IPS-18c (cell line): Measurements from ENCODE around the gene CUZD1.
"Not testable (repeated sequence)": the region's sequence is repeated elsewhere in the genome, so short reads cannot be mapped to it uniquely, and the experiment has no call there.

Experiments used
- H3K4me3 ChIP-seq: 2 replicates; pipeline ENCODE4 v1.7.0; 2013; ENCODE audit warnings: low read depth, mild to moderate bottlenecking, low read length, moderate library complexity; ENCODE audit not compliant: insufficient read depth
- H3K9me3 ChIP-seq: one replicate; pipeline ENCODE4 v1.6.1; 2013; ENCODE audit warnings: mild to moderate bottlenecking, low read length, moderate library complexity; ENCODE audit not compliant: control insufficient read depth, insufficient read depth

CUZD1 gene

GRCh38 chr10:122863216-122864193 is 17.8 kb upstream of the CUZD1 start:
- no peak overlapping the region for H3K4me3 ChIP-seq
- H3K9me3 ChIP-seq, result peaks cover 8% of the 10 kb centered on the region

GRCh38 chr10:122861711-122862161 is 16.1 kb upstream of the CUZD1 start:
- peaks cover 3% of the 10 kb centered on the region for H3K9me3 ChIP-seq
- no peak overlapping the region for H3K4me3 ChIP-seq

GRCh38 chr10:122859527-122859926 is 13.9 kb upstream of the CUZD1 start:
- H3K4me3 ChIP-seq, result no peak overlapping the region
- no peaks in the 10 kb centered on the region for H3K9me3 ChIP-seq

- H3K9me3 ChIP-seq, H3K4me3 ChIP-seq: not testable (repeated sequence)
Observed at GRCh38 chr10:122858042-122858441, 12.4 kb upstream of the CUZD1 start.

DNA sequence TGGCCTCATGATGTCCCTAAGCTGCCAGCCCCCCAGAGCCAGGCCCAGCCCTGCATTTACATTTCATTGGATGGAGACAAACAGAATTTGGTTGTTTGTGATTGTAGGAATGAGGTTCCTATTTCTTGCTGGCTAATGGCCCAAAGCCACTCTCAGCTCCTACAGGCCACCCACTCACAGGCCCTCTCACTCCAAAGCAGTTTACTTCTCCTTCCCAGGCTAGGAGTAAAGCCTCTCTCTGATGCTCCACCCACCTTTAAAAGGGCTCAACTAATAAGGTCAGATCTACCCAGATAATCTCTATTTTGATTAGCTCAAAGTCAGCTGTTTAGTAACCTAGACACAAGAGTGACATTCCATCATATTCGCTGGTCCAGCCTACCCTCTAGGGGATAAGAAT is 11.2 kb upstream of the CUZD1 start:
- no peak overlapping the region for H3K4me3 ChIP-seq
- H3K9me3 ChIP-seq, result no peaks in the 10 kb centered on the region

DNA sequence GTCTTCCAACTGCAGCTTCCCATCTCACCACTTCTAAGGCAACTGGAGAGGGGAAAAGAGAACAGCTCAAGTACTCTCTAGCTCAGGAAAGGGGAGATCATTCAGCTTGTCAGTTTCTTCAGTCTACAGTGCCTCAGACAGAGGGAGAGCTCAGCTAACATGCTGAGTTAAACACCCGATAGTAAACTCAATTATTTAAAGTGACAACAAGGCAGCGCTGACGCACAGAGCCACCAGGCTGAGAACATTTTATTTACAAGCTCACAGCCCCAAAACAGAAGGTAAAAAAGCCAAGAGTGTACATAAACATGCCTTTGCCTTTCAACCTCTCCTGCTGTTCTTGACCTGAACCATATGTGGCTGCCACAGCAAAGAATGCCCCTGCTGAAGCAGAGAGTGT is 10.1 kb upstream of the CUZD1 start:
- no peaks in the 10 kb centered on the region for H3K9me3 ChIP-seq
- no peak overlapping the region for H3K4me3 ChIP-seq

DNA sequence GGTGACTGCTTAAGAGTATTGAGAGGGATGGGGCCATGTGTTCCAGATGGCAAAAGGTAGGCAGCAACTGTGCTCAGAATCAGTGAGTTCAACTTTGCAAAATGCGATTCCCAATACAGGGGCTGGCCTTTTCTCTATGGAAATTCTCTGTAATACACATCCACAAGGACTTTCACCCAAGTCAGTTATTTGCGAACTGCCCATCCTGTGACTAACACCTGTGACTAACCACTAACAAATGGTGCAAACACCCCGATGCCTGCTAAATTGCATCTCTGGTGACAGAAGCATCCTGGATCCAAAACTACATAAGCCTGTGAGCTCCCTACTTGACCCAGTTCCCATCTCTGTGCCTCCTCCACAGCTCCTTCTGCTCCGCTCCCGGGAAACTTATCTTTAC is 9.0 kb upstream of the CUZD1 start:
- H3K4me3 ChIP-seq, result no peak overlapping the region
- H3K9me3 ChIP-seq, result no peaks in the 10 kb centered on the region

DNA sequence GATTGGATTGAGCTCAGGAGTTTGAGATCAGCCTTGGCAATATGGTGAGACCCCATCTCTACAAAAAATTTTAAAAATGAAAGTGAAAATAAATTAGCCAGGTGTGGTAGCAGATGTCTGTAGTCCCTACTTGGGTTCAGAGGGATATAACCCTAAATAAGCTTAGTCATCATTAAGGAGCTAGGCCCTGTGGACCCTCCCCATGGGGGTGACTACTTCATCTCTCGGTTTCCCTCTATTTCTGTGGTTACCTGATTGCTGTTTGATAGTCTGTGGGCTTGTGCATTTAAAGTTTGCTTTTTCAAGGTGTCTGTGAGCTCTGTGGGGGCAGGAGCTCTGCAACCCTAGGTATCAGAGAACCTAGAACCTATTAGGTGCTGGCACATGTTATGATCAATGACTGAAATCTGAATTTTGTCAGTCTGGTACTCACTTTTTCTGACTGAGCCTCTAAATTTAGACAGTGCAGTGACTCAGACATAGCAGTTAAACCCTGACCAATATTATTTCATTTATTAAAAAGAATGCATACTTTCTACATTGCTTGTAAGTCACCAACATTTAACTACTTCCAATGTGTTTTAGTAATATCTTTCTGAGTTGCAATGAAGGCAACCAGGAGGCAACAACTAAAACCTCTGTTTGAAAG is 8.1 kb upstream of the CUZD1 start:
- no peaks in the 10 kb centered on the region for H3K9me3 ChIP-seq
- no peak overlapping the region for H3K4me3 ChIP-seq

- H3K4me3 ChIP-seq, result no peak overlapping the region
Observed at GRCh38 chr10:122852261-122852660, 6.6 kb upstream of the CUZD1 start.

GRCh38 chr10:122850705-122851640 is 5.3 kb upstream of the CUZD1 start:
- Histone ChIP-seq H3K9me3 (no peaks in the 10 kb centered on the region), H3K4me3 (no peak overlapping the region)

More at GRCh38 chr10:122852261-122852660, 6.6 kb upstream of the CUZD1 start:
- no peaks in the 10 kb centered on the region for H3K9me3 ChIP-seq

DNA sequence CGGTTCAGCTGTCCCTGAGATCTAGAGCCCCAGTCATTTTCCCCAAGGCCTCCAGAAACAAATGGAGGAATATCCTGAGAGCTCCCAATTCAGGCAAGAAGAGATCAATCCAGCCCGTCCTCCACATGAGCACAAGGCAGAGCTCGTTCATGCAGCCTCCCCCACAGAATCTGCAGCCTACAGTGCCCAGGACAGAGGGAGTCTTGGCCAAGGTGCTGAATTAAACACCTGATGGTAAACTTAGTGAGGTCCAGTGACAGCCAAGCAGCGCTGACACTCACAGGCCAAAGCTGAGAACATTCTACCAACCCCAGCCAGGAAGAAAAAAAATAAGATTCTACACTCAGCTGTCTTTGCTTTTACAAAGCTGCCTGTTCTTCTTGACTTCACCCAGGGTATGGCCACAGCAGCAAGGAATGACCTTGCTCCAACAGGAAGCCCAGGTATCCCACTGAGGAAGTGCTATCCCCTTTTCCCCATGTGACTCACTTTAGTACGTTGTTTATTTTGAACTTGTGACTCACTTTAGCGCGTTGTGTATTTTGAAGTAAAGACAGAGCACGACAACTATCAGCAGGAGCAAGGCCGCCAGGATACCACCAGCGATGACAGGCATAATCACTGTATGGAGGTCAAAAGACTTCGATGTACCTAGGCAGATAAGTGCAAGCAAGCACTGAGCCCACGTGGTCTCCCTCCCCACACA is 4.4 kb upstream of the CUZD1 start:
- Histone ChIP-seq H3K4me3 (no peak overlapping the region), H3K9me3 (no peaks in the 10 kb centered on the region)

- Histone ChIP-seq H3K4me3 (no peak overlapping the region), H3K9me3 (peaks cover under 1% of the 10 kb centered on the region)
Observed at GRCh38 chr10:122849090-122849489, 3.4 kb upstream of the CUZD1 start.

- Histone ChIP-seq H3K9me3 (peaks cover 2% of the 10 kb centered on the region), H3K4me3 (no peak overlapping the region)
Observed at GRCh38 chr10:122847782-122848604, 2.3 kb upstream of the CUZD1 start.

GRCh38 chr10:122844146-122844545 is 1.5 kb downstream of the CUZD1 start:
- no peak overlapping the region for H3K4me3 ChIP-seq
- peaks cover 2% of the 10 kb centered on the region for H3K9me3 ChIP-seq

GRCh38 chr10:122841569-122841968 is 4.1 kb downstream of the CUZD1 start:
- Histone ChIP-seq H3K9me3 (peaks cover 2% of the 10 kb centered on the region), H3K4me3 (no peak overlapping the region)

GRCh38 chr10:122839505-122839904 is 6.2 kb downstream of the CUZD1 start:
- H3K9me3 ChIP-seq, result peaks cover 2% of the 10 kb centered on the region

More at GRCh38 chr10:122839505-122839904, 6.2 kb downstream of the CUZD1 start:
- H3K4me3 ChIP-seq, result no peak overlapping the region
